Caco-2 (cell line): ENCODE results near the gene ESRP2. TPM values are rescaled to one million over a fixed set of nuclear protein-coding genes. Genes with fewer than 3 reads are reported as not detected.

Experiments
- BruUV-seq: library from RNA; stranded (reverse); fragments of 400-500 nt; replicated peaks from 2 replicates; lab custom pipeline; 2021; lab: Mats Ljungman, UMichigan
- CTCF ChIA-PET: fragments of 300-600 bp; sonication (Branson Sonifier 250); formaldehyde crosslinking; loops from one replicate; lab custom pipeline; 2022; ENCODE audit warnings: antibody characterized with exemption; lab: Charles Lee
- POLR2A ChIA-PET: fragments of 300-600 bp; sonication (Branson Sonifier 250); formaldehyde crosslinking; loops from one replicate; lab custom pipeline; 2022; ENCODE audit warnings: antibody characterized with exemption; lab: Charles Lee
- DNase-seq, 2 experiments: peaks; one replicate each; pipeline versions ENCODE4 v3.0.0 to v3.0.0-alpha.2; 2020 to 2022
- H3K27me3 ChIP-seq: replicated peaks from 2 replicates; pipeline ENCODE4 v1.6.0; 2011; ENCODE audit warnings: low read length; ENCODE audit not compliant: control insufficient read depth, insufficient read depth
- H3K36me3 ChIP-seq: 2 replicates; pipeline ENCODE4 v1.5.1; 2011; ENCODE audit warnings: low read length; ENCODE audit not compliant: control insufficient read depth, insufficient read depth
- H3K4me1 ChIP-seq: fragments of 250-450 bp; sonication (Bioruptor Pico); 2 replicates; pipeline ENCODE4 v1.5.1; 2020; ENCODE audit warnings: mild to moderate bottlenecking
- H3K4me3 ChIP-seq: 2 replicates; pipeline ENCODE4 v1.5.1; 2011; ENCODE audit warnings: low read depth, mild to moderate bottlenecking, control low read depth, low read length
- H3K9me3 ChIP-seq: fragments of 250-450 bp; sonication (Bioruptor Pico); 2 replicates; pipeline ENCODE4 v1.5.1; 2020; ENCODE audit warnings: mild to moderate bottlenecking, moderate library complexity
- H3K27ac Mint-ChIP-seq: one replicate; pipeline ENCODE4 v1.8.0; 2022; ENCODE audit warnings: mixed read lengths; ENCODE audit not compliant: unreplicated experiment
- H3K27me3 Mint-ChIP-seq: one replicate; pipeline ENCODE4 v1.8.0; 2022; ENCODE audit warnings: mixed read lengths; ENCODE audit not compliant: insufficient read depth, unreplicated experiment
- H3K36me3 Mint-ChIP-seq: one replicate; pipeline ENCODE4 v1.8.0; 2022; ENCODE audit warnings: mild to moderate bottlenecking, mixed read lengths; ENCODE audit not compliant: insufficient read depth, unreplicated experiment
- H3K4me1 Mint-ChIP-seq: one replicate; pipeline ENCODE4 v1.8.0; 2022; ENCODE audit warnings: low read depth, mixed read lengths; ENCODE audit not compliant: unreplicated experiment
- H3K4me3 Mint-ChIP-seq: one replicate; pipeline ENCODE4 v1.8.0; 2022; ENCODE audit warnings: mild to moderate bottlenecking, moderate library complexity, mixed read lengths; ENCODE audit not compliant: unreplicated experiment
- H3K9me3 Mint-ChIP-seq: one replicate; pipeline ENCODE4 v1.8.0; 2022; ENCODE audit warnings: mixed read lengths; ENCODE audit not compliant: unreplicated experiment
- CTCF ChIP-seq, 2 experiments: fragments of 200-600 bp in 1 of 2; IDR thresholded peaks; 1 replicate in 1 of 2; 2 replicates in 1 of 2; pipeline versions ENCODE4 v1.5.1 to v1.8.0; 2011 to 2022; ENCODE audit warnings: antibody characterized with exemption in 1 of 2, control low read depth in 1 of 2, inconsistent platforms in 1 of 2, low read depth in 1 of 2, low read length in 1 of 2, mild to moderate bottlenecking in 1 of 2, moderate library complexity in 1 of 2; ENCODE audit not compliant: insufficient read depth in 1 of 2, severe bottlenecking in 1 of 2, unreplicated experiment in 1 of 2
- intact Hi-C: fragments of 100-400 bp; cut with micrococcal nuclease; formaldehyde crosslinking; loops from one replicate; pipeline ENCODE4 v1.10.0; 2022; ENCODE audit not compliant: unreplicated experiment
- total RNA-seq: library from RNA; stranded (reverse); gene quantifications from 2 replicates; pipeline ENCODE4 v1.2.3, GENCODE V29; 2022

The ESRP2 gene
- total RNA-seq, 1 experiment from 2014 or later, result 110 TPM

GRCh38 chr16:68259007-68259825 lies 23.3 kb upstream of the ESRP2 start:
- peaks cover 35% of the 10 kb centered on the region for H3K4me1 Mint-ChIP-seq
- no peak for TF ChIP-seq CTCF (IDR thresholded peaks at IDR 0.05; ENCODE audit: insufficient read depth in 1 of 2, low read depth in 1 of 2, low read length in 1 of 2, severe bottlenecking in 1 of 2, unreplicated experiment in 1 of 2)
- H3K4me3 Mint-ChIP-seq, result no peak overlapping the region
- no peaks in the 10 kb centered on the region for H3K9me3 Mint-ChIP-seq
- peak overlapping the region; percentile 58 for H3K27ac Mint-ChIP-seq
- ChIA-PET CTCF (interaction anchor here (0.6 to 2.6 kb wide), 2 partner anchors 69 to 211 kb away, joined by 5 to 15 read pairs; no protein-coding TSS in a partner anchor), POLR2A (interaction anchor here (0.6 kb wide), 1 partner anchor 126 kb away, joined by 9 read pairs; no protein-coding TSS in a partner anchor)
- H3K9me3 ChIP-seq, result no peaks in the 10 kb centered on the region
- peaks cover 29% of the 10 kb centered on the region for H3K4me1 ChIP-seq
- no peaks in the 10 kb centered on the region for H3K27me3 Mint-ChIP-seq
- H3K27me3 ChIP-seq, result no peaks in the 10 kb centered on the region
- H3K4me3 ChIP-seq, result no peak overlapping the region
- BruUV-seq, result no TSS peak
- no peak for DNase-seq
- no peaks in the 10 kb centered on the region for H3K36me3 ChIP-seq
- H3K36me3 Mint-ChIP-seq, result peaks cover 42% of the 10 kb centered on the region
- intact Hi-C loops, result no loop called here

GRCh38 chr16:68257906-68258800 lies 22.2 kb upstream of the ESRP2 start:
- H3K27ac Mint-ChIP-seq, result peak overlapping the region; percentile 58
- ChIA-PET POLR2A (interaction anchor here (0.5 to 1.6 kb wide), 6 partner anchors 13 to 127 kb away, joined by 3 to 9 read pairs (median 6); partner anchors contain the start of genes ESRP2 and PLA2G15), CTCF (interaction anchor here (0.6 to 2.6 kb wide), 11 partner anchors 21 to 210 kb away, joined by 3 to 15 read pairs (median 4); partner anchors contain the start of genes PRMT7 and SLC7A6OS)
- peaks cover 32% of the 10 kb centered on the region for H3K36me3 Mint-ChIP-seq
- H3K4me1 Mint-ChIP-seq, result peaks cover 27% of the 10 kb centered on the region
- intact Hi-C loops, result no loop called here
- H3K9me3 Mint-ChIP-seq, result no peaks in the 10 kb centered on the region
- DNase-seq, result peak; percentile 76 to 82
- BruUV-seq, result no TSS peak
- no peaks in the 10 kb centered on the region for H3K9me3 ChIP-seq
- no peak overlapping the region for H3K4me3 ChIP-seq
- no peaks in the 10 kb centered on the region for H3K27me3 Mint-ChIP-seq
- H3K4me3 Mint-ChIP-seq, result no peak overlapping the region
- no peaks in the 10 kb centered on the region for H3K27me3 ChIP-seq
- no peaks in the 10 kb centered on the region for H3K36me3 ChIP-seq
- TF ChIP-seq CTCF (IDR thresholded peaks at IDR 0.05; ENCODE audit: insufficient read depth in 1 of 2, low read depth in 1 of 2, low read length in 1 of 2, severe bottlenecking in 1 of 2, unreplicated experiment in 1 of 2), result no peak
- peaks cover 21% of the 10 kb centered on the region for H3K4me1 ChIP-seq
